ENCODE results near the gene ST6GALNAC4. TPM values are rescaled to one million over a fixed set of nuclear protein-coding genes. Genes with fewer than 3 reads are reported as not detected.

The ST6GALNAC4 gene
- total and polyA plus RNA-seq, 9 of the 15 experiments (the other 6 are each of a cell fraction or from before 2014, with no cell fraction given), result 2.6 to 43.1 (median 15.4) TPM

GRCh38 chr9:127903557-127904475 lies 13.0 kb downstream of the ST6GALNAC4 start (continued):
- TF ChIP-seq PCBP1 (IDR thresholded peaks at IDR 0.05; ENCODE audit: low read depth, low read length, poor library complexity, severe bottlenecking) (no peak), RAD21 (CRISPR knock-in tag; conservative IDR thresholded peaks at IDR 0.05 in 1 of 2, IDR thresholded peaks at IDR 0.05 in 1 of 2) (no peak), ZBTB2 (IDR thresholded peaks at IDR 0.05) (peak; percentile 18; the same call in 1 of the 2 replicates), CREB5 (CRISPR knock-in tag; IDR thresholded peaks at IDR 0.05) (no peak), BCOR (IDR thresholded peaks at IDR 0.05) (0 out of 2 replicates have a peak, but pooled peaks have one; percentile 31), ZNF318 (IDR thresholded peaks at IDR 0.05; ENCODE audit: borderline replicate concordance in 1 of 2, low read depth in 1 of 2) (no peak), ZKSCAN1 (IDR thresholded peaks at IDR 0.05; ENCODE audit: low read depth, low read length) (no peak), ZNF584 (CRISPR knock-in tag; IDR thresholded peaks at IDR 0.05; ENCODE audit: low read depth) (no peak), FOSL1 (tag; conservative IDR thresholded peaks at IDR 0.05) (no peak), TSHZ1 (CRISPR knock-in tag; IDR thresholded peaks at IDR 0.05) (no peak)
